GM19463 (cell line): ENCODE results near the gene CCDC197.

Source experiments
- ATAC-seq: cut with Tn5 transposase; IDR thresholded peaks from one replicate; pipeline ENCODE4 v1.9.1; 2021; ENCODE audit warnings: mild to moderate bottlenecking, moderate library complexity; ENCODE audit not compliant: unreplicated experiment

CCDC197 gene

DNA sequence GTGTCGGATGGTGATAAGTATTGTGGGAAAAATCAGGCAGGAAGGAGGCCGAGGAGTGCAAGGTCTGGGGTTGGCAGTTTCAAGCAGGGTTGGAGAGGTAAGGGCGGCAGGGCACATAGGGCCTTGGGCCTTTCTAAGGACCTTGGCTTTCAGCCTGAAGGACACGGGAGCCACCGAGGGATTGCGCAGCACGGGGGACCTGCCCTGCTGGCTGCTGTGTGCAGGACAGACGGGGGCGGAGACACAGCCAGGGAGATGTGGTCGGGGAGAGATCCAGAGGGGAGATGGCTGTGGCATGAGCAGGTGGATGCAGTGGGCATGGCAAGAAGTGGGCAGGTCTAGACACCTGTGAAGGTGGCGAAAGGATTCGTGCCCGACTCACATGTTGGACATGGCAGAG is 43.7 kb downstream of the CCDC197 start:
- ATAC-seq, result no peak

DNA sequence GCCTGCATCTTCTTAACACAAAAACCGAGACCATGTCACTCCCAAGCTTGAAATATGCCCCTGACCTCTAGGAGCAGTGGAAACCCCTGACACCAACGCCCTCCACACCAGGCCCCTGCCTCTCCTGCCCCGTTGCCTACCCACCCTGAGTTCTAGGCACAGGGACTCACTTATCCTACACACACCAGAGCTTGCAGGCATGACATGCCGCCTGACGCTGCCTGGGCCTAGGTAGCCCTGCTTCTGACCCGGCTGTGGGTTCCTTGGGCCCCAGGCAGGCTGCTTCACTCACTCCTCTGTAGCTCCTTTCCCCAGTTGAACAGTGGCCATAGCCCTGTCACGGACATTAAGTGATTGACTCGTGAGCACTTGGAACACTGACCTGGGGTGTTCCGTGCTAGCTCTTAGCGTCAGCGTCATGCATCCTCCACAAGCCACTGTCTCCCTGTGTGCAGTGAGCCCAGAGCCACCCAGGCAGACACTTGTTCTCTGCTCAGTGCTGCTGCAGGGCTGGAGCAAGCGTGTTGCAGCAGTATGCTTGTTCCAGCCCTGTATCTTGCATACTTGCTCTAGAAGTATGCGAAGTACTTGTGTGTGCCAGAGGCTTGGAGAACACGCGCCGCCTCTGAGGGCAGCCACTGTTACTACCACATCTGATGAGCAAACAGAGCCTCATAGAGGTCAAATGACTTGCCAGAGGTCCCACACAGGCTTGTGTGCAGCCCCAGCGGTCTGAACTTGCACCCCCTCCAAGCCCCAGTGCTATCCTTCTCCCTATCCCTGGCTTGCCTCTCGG is 44.6 kb downstream of the CCDC197 start:
- no peak for ATAC-seq

DNA sequence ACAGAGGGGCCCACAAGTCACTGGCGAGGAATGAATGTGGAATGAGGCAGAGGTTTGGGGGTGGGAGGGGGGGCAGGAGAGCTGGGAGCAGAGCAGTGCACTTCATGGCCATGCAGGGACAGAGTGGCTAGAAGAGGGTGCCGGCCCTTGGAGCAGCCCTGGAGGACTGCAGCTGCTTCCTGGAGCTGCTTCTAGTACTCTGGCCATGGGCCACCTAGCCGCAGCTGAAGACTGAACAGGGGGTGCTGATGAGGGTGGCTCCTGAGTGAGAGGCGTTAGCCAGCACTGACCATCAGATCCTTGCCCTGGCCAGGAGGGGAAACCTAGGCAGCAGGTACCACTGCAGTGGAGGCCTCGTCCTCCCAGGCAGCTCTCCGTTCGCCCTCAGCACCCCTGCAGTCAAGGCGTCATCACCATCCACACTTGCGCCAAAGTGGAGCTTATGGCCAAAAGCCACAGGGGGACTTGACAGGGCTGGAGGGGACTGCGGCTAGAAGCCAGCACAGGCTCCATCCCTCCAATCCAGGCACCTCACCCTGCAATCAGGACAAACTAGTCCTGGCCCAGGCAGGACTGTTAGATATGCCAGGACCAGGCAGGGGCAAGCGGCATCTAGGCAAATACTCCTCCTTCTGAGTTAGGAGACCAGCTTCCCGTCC is 45.5 kb downstream of the CCDC197 start:
- ATAC-seq, result no peak

- no peak for ATAC-seq
Measured at GRCh38 chr14:94043111-94043755, 46.1 kb downstream of the CCDC197 start.

GRCh38 chr14:94043756-94044475 is 46.8 kb downstream of the CCDC197 start:
- ATAC-seq, result no peak

DNA sequence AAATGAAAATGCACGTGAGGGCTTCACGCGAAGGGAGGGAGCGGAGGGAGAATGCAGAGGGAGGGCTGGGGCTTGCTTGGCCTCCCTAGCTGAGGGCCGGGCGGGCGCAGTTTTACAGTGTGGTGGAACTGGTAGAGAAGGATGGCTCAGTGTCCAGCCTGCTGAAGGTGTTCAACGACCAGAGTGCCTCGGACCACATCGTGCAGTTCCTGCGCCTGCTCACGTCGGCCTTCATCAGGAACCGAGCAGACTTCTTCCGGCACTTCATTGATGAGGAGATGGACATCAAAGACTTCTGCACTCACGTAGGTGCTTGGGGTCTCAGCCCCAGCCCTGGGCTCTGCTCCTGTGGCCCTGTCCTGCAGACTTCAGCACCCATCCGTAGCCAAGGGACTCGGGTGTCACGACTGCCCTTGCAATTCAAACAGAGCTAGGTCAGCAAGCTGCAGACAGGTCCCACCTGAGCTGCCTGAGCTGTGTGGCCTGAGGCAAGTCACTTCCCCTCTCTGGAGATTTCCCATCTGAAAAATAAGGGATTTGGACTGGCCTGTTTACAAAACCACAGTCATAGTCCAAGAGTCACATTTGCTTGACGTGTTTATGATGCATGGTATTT is 47.5 kb downstream of the CCDC197 start:
- no peak for ATAC-seq

DNA sequence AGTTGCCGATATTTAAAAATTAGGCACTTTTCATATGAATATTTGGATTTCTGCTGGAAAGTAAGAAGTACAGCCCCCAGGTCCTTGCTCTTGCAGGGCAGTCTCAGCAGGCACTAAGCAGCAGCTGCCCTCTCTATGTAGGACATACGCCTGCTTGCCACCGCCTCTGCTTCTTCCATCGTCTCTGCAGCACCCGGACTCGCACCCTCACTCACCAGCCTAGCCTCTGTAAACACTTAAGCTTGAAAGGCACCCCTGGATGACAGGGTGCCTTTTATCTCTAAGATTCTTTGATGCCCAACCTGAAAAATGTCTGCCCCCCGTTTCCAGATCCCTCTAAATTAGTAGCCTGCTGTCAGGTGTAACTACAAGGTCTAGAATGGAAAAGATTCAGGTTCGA is 48.0 kb downstream of the CCDC197 start:
- ATAC-seq, result no peak

GRCh38 chr14:94045563-94046345 is 48.7 kb downstream of the CCDC197 start:
- ATAC-seq, result no peak

DNA sequence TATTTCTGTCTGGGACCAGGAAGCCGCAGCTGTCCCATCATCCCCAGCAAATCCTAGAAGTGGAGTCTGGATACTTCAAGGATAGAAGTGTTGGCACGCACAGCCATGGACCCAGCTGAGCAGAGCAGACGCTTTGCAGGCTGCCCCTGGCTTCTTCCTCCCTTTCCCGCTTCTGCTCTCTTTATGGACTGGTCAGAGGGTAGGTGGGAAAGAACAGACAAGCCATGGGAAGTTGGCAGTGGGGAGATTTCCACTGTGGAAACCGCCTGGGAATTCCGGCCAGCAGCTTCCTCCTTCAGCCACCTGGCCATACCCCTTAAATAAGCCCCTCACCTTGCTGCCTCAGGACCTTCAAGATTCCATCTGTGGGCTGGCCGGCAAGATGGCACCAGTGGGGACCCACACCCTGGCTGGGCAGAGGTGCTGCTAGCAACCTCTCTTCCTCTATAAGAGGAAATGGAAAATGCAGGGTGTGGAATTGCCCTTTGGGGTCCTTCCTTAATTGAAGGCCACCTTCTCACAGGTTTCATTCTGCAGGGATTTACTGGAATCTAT is 49.7 kb downstream of the CCDC197 start:
- no peak for ATAC-seq

DNA sequence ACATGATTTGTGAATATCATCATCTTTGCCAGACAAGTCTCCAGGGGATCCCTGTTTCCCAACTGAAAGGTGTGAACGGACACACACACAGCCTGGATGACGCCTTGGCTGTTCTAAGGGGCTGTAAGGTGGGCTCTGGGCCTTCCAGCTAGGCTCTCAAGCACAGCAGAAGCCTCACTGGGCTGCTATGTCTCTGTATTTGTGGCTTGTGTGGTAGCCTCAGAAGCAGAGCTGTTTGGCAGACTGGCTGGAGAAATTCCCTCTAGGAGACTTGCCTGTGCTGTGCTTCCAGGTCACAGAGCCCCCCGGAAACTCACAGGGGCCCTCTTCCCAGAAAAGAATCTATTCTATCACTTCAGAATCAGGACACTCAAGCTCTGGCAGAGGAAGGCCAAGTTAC is 50.5 kb downstream of the CCDC197 start:
- no peak for ATAC-seq

GRCh38 chr14:94048691-94049624 is 51.9 kb downstream of the CCDC197 start:
- no peak for ATAC-seq

DNA sequence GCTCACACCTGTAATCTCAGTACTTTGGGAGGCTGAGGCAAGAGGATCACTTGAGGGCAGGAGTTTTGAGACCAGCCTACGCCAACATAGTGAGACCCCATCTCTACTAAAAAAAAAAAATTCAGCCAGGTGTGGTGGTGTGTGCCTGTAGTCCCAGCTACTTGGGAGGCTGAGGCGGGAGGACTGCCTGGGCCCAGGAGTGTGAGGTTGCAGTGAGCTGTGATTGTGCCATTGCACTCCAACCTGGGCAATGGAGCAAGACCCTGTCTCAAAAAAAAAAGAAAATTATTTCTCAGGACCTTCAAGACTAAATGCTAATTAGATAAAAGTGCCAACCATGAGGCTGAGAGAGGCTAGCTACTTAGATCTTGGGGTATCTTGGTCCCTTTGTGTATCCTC is 52.5 kb downstream of the CCDC197 start:
- no peak for ATAC-seq

DNA sequence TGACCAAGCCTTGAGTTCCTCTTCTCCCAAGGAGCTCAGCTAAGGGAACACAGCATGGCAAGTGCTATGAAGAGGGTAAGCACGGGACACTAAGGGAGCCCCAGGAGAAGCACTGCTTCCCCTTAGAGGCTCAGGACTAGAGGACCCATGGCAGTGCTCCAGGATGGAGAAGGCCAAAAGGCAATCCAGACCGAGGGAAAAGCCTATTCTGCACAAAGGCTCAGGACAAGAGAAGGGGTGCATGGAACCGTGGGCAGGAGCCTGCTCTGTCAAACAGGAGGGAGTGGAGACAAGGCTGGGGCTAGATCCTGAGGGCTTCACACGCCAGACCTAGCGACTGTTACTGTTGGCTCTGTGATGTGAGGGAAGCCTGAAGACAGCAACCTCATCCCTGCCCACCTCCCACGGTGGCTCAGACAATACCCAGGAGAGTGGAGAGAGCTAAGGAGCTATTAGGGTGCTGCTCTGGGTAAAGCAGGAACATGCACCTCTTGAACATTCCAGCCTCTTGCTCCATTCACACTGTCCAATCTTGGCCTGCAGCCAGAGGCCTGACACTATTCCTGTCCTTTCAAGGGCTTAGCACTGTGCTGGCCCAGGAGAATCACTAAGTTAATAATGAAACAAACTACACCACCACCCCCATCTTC is 53.3 kb downstream of the CCDC197 start:
- no peak for ATAC-seq

- no peak for ATAC-seq
Measured at GRCh38 chr14:94051115-94051514, 54.0 kb downstream of the CCDC197 start.

DNA sequence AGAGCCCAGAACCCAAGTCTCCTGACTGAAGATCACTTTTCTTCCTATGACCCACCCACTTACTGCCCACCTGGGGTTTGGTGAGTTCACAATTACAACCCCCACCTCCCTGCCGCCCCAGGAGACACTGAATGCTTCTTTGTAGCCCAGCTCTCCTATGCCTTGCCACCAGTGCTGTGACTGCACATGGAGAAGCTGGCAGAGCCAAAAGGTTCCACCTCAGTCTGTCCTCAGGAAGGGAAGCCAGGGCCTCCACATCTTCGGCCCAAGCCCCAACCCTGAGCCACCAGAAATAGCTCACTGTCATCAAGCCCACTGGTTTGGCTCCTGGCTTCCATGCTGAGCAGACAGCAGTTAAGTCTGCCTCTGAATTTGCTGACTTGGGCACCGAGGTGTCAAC is 54.7 kb downstream of the CCDC197 start:
- no peak for ATAC-seq

- ATAC-seq, result no peak
Measured at GRCh38 chr14:94052199-94052598, 55.1 kb downstream of the CCDC197 start.

DNA sequence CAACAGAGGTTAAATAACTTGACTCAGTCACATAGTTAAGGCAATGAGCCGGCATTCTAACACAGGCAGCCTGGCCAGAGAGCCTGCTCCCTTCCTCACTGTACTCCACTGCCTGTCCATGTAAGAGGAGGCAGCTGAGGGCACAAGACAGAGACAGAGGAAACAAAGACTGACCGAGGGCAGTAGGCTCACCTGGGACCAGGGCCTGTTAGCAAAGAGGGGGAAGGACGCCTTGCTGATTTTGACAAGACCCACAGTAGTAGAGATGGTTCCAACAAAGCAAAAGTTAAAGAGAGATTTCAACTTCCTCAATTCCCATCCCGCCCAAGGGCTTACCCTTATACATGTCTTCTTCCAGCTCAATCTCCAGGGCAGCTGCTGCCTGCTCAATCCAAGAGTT is 55.6 kb downstream of the CCDC197 start:
- ATAC-seq, result no peak

- ATAC-seq, result no peak
Measured at GRCh38 chr14:94054401-94054800, 57.3 kb downstream of the CCDC197 start.
